Measurements from ENCODE around the gene LMBR1L. TPM values are rescaled to one million over a fixed set of nuclear protein-coding genes. Genes with fewer than 3 reads are reported as not detected.

Gene LMBR1L
- total and polyA plus RNA-seq, 2 of the 8 experiments (the other 6 are each of a cell fraction or from before 2014, with no cell fraction given), result 36.6 to 49.6 TPM

GRCh38 chr12:49054524-49054923, 56.1 kb downstream of the LMBR1L start:
- H3K9ac ChIP-seq (replicated peaks in 1 of 4; ENCODE audit: extremely low read depth in 1 of 4, low read depth in 3 of 4, low read length in 3 of 4), result no peak overlapping the region
- no peaks in the 10 kb centered on the region for H3K9me3 ChIP-seq (ENCODE audit: insufficient read depth in 2 of 2, low read depth in 1 of 2, low read length in 1 of 2)
- H4K20me1 ChIP-seq (replicated peaks in 1 of 2; ENCODE audit: control insufficient read depth in 1 of 2, insufficient read depth in 2 of 2, low read length in 2 of 2), result peaks cover 47 to 74% of the 10 kb centered on the region in 2 experiments
- FAIRE-seq, result no peak
- no peak overlapping the region for H4K91ac ChIP-seq (replicated peaks; ENCODE audit: insufficient read length, low read length)
- ChIA-PET POLR2A (ENCODE audit: partially characterized antibody) (interaction anchor here (0.7 to 2.4 kb wide), 4 partner anchors 10 to 57 kb away, joined by 3 to 13 read pairs (median 4); no protein-coding TSS in a partner anchor), CTCF (ENCODE audit: partially characterized antibody) (interaction anchor here (0.6 to 3.2 kb wide), 9 partner anchors 10 to 88 kb away, joined by 3 to 35 read pairs (median 4); partner anchors contain the start of gene RHEBL1)
- H3K79me2 ChIP-seq (ENCODE audit: control insufficient read depth in 1 of 2, insufficient read depth in 2 of 2, low read length in 2 of 2), result peaks cover 48 to 61% of the 10 kb centered on the region in 2 experiments
- no peak overlapping the region for H3K14ac ChIP-seq (ENCODE audit: insufficient read length)
- no peak overlapping the region for H3K18ac ChIP-seq (ENCODE audit: extremely low read depth, low read length)
- H3K27ac ChIP-seq (ENCODE audit: low read depth, low read length), result no peak overlapping the region
- no peak overlapping the region for H3K4ac ChIP-seq (replicated peaks; ENCODE audit: insufficient read length, low read depth, low read length)
- no peak for DNase-seq (ENCODE audit: low read depth in 1 of 2, low spot score in 2 of 2)
- H3K4me2 ChIP-seq (ENCODE audit: insufficient read depth in 1 of 2, low read depth in 2 of 2, low read length in 2 of 2), result no peak overlapping the region
- H3K23ac ChIP-seq (ENCODE audit: insufficient read length), result no peak overlapping the region
- H2BK12ac ChIP-seq (ENCODE audit: low read depth, low read length), result no peak overlapping the region
- no peak overlapping the region for H2BK20ac ChIP-seq (ENCODE audit: low read length)
- H2AFZ ChIP-seq (ENCODE audit: low read length), result no peak overlapping the region
- peaks cover 10% of the 10 kb centered on the region; the same call in 1 of the 2 replicates for H3K23me2 ChIP-seq (ENCODE audit: low read depth, low read length)
- no peak overlapping the region for H2AK5ac ChIP-seq (ENCODE audit: low read depth, low read length)
- H3K4me3 ChIP-seq (ENCODE audit: extremely low read depth in 1 of 4, insufficient read depth in 2 of 4, low read depth in 3 of 4, low read length in 4 of 4), result no peak overlapping the region
- no peak overlapping the region for H2BK5ac ChIP-seq (ENCODE audit: low read depth, low read length)
- 95% methylated on average over 10 of the region's 10 CpGs; no CpG with 5 or more reads in 1 of the 2 experiments for WGBS, 2 experiments (ENCODE audit: extremely low coverage in 1 of 2, insufficient coverage in 1 of 2, insufficient read length in 1 of 2, insufficient replicate concordance in 2 of 2, low coverage in 1 of 2, low lambda C conversion rate in 2 of 2, missing lambda C conversion rate in 1 of 2)
- H2BK120ac ChIP-seq (replicated peaks; ENCODE audit: low read depth, low read length), result no peak overlapping the region
- H4K5ac ChIP-seq (ENCODE audit: insufficient read length, low read depth, low read length), result no peak overlapping the region
- TF ChIP-seq CBX8 (IDR thresholded peaks at IDR 0.05; ENCODE audit: borderline replicate concordance, low read depth, low read length) (no peak), TEAD4 (IDR thresholded peaks at IDR 0.05; ENCODE audit: low read depth, low read length) (no peak), CHD2 (IDR thresholded peaks at IDR 0.05; ENCODE audit: low read length) (no peak), TAF7 (optimal IDR thresholded peaks at IDR 0.05; ENCODE audit: borderline replicate concordance, low read depth, low read length) (no peak), EGR1 (IDR thresholded peaks at IDR 0.05; ENCODE audit: borderline replicate concordance, low read depth, low read length) (no peak), CBX5 (IDR thresholded peaks at IDR 0.05; ENCODE audit: low read depth, low read length) (no peak), BACH1 (IDR thresholded peaks at IDR 0.05; ENCODE audit: low read length) (no peak), RXRA (IDR thresholded peaks at IDR 0.05; ENCODE audit: insufficient read depth, low read depth, low read length) (no peak), RBBP5 (IDR thresholded peaks at IDR 0.05; ENCODE audit: borderline replicate concordance, low read depth, low read length) (no peak)
- H2BK15ac ChIP-seq (ENCODE audit: low read length), result no peak overlapping the region
- H3K79me1 ChIP-seq (ENCODE audit: low read depth, low read length), result peaks cover 35% of the 10 kb centered on the region
- H3K4me1 ChIP-seq (replicated peaks in 1 of 4; ENCODE audit: control insufficient read depth in 3 of 4, insufficient read depth in 4 of 4, low read length in 3 of 4), result peaks cover 9 to 37% (median 13%) of the 10 kb centered on the region in 4 experiments
- peaks cover 35 to 57% (median 51%) of the 10 kb centered on the region in 4 experiments for H3K36me3 ChIP-seq (ENCODE audit: control insufficient read depth in 2 of 4, insufficient read depth in 4 of 4, low read length in 3 of 4)
- H3K27me3 ChIP-seq (replicated peaks in 1 of 4; ENCODE audit: control insufficient read depth in 3 of 4, extremely low read depth in 1 of 4, insufficient read depth in 3 of 4, low read length in 3 of 4), result no peaks in the 10 kb centered on the region
- H4K8ac ChIP-seq (ENCODE audit: extremely low read depth, insufficient read depth, low read length), result no peak overlapping the region
- H3K56ac ChIP-seq (replicated peaks; ENCODE audit: insufficient read length, low read depth, low read length), result no peak overlapping the region

Data from H1 (cell line).